Fibroblast of skin of back (primary cell): Measurements from ENCODE around the gene HSD3B7.

Experiments used
- DNase-seq: peaks from one replicate; pipeline ENCODE4 v3.0.0-alpha.2; 2013

Gene HSD3B7

DNA sequence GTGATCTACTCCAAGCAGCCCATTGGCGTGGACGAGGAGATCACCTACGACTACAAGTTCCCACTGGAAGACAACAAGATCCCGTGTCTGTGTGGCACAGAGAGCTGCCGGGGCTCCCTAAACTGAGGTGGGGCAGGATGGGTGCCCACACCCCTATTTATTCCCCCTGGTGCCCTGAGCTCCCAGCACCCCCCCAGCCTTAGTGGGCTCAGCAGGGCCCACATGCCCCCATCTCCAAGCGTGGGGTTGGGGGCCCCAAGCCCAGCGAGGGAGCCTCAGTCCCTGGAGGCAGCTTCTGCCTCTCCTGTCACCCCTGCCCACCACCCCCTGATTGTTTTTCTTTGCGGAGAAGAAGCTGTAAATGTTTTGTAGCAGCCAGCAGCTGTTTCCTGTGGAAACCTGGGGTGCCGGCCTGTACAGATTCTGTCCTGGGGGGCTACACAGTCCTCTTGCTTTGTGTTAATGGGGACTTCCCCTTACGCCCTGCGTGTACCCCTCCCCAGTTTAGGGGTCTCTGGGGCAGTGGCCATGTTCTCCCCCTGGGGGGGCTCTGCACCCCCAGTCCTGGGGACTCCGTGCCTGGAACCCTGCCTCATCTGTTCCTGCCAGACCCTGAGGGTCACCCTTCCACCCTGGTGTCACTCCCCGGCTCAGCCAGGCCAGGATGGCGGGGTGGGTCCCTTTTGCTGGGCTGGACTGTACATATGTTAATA, 953 bp upstream of the HSD3B7 start:
- no peak for DNase-seq

GRCh38 chr16:30985401-30986128, 558 bp downstream of the HSD3B7 start:
- no peak for DNase-seq

- no peak for DNase-seq
Measured at GRCh38 chr16:30986129-30986991, 1.4 kb downstream of the HSD3B7 start.

GRCh38 chr16:30987581-30988190, 2.7 kb downstream of the HSD3B7 start:
- no peak for DNase-seq

DNA sequence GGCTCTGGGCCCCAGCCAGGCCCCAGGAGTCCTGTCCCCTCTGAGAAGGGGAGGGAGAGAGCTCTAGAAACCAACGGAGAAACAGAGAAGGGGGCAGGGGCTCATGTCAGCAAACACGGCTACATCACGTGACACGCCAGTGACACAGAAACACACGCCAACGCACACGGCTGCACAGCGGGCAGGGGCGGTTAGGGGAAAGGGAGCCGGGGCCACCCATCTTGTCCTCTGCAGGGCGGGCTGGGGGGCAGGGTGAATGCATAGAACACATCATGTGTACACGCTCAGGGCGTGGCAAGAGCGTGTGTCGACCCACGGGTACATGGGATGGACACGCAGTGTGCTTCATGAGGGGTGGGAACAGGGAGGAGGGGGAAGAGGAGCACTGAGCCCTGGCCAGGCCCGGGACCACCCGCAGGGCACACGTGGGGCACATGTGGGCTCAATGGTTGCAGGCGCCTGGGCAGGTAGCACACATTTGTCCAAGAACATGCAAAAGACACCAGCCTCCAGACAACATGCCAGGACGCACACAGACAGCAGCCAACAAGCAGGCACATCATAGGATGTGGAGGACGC, 4.6 kb downstream of the HSD3B7 start:
- no peak for DNase-seq

GRCh38 chr16:30990105-30990504, 5.1 kb downstream of the HSD3B7 start:
- no peak for DNase-seq

- DNase-seq, result no peak
Measured at GRCh38 chr16:30991052-30991451, 6.0 kb downstream of the HSD3B7 start.

- no peak for DNase-seq
Measured at GRCh38 chr16:30992276-30992780, 7.3 kb downstream of the HSD3B7 start.

DNA sequence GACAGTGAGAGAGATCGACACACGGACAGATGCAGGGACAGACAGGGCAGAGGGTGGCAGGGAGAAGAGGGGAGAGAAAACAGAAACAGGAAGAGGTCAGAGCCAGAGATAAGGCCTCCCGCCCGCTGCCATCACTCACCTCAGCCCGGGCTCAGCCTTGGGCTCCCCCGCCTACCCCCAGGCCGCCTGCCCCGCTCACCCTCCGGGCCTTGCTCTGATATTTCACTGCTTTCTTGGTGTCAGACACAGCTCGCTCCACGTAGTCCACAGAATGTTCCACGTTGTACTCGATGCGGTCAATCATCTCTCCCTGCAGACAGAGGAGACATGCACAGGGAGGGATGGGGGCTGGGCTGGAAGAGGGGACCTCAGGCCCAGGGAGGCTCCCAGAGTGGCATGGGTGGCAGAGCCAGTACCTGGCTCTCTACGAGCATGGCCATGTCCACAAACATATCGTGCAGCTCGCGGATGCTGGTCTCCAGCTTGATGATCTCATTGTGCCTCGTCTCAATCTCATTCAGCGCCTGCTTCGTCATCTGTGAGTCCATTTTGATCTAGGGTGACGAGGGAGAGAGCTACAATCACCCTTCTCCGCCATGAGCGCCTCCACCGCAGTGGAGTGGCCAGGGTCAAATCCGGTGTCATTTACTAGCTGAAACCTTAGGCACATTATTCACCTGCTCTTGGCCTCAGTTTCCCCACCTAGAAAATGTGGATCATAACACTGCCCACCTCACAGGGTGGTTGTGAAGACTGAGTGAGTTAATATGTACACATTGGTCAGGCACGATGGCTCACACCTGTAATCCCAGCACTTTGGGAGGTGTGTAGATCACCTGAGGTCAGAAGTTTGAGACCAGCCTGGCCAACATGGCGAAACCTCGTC, 8.2 kb downstream of the HSD3B7 start:
- DNase-seq, result no peak

DNA sequence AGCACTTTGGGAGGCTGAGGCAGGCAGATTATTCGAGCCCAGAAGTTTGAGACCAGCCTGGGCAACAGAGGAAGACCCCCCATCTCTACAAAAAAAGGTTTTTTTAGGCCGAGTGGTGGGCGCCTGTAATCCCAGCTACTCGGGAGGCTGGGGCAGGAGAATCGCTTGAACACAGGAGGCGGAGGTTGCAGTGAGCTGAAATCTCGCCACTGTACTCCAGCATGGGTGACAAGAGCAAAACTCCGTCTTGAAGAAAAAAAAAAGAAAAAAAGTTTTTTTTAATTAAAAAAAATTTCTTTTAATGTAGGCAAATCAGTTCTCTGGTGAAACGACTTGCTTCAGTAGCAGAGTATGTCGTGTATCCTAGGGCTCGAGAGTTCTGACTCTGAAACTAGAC, 10.9 kb downstream of the HSD3B7 start:
- no peak for DNase-seq

DNA sequence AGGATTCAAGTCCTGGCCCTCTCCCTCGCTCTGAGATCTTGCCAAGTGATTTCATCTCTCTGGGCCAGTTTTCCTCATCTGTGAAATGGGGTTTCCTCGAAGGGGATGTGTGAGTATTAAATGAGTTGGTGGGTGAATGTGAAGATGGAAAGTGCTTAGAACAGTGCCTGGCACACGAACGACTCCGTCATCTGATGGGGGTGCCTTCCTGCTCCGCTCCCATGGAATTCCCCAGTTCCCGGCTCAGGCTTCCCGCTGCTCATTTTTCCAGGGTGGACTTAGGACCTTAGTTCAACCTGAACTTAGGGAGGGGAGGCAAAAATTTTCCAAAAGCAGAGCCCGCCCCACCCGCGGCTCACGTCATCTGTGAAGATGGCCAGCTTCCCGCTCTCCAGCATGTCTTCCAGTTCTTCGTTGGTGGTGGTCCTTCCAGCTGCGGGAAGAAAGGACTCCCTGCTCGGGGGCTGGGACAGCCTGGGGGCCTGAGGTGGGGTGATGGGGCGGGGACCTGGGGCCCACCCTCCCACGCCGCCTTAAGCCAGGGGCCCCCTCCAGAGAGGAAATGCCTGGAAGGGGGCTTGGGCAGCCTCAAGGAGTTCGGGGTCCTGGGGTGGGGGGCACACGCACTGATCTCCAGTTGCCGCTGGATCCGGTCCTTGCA, 11.4 kb downstream of the HSD3B7 start:
- no peak for DNase-seq

- peak; percentile 69 for DNase-seq
Measured at GRCh38 chr16:30996985-30997724, 12.1 kb downstream of the HSD3B7 start.

DNA sequence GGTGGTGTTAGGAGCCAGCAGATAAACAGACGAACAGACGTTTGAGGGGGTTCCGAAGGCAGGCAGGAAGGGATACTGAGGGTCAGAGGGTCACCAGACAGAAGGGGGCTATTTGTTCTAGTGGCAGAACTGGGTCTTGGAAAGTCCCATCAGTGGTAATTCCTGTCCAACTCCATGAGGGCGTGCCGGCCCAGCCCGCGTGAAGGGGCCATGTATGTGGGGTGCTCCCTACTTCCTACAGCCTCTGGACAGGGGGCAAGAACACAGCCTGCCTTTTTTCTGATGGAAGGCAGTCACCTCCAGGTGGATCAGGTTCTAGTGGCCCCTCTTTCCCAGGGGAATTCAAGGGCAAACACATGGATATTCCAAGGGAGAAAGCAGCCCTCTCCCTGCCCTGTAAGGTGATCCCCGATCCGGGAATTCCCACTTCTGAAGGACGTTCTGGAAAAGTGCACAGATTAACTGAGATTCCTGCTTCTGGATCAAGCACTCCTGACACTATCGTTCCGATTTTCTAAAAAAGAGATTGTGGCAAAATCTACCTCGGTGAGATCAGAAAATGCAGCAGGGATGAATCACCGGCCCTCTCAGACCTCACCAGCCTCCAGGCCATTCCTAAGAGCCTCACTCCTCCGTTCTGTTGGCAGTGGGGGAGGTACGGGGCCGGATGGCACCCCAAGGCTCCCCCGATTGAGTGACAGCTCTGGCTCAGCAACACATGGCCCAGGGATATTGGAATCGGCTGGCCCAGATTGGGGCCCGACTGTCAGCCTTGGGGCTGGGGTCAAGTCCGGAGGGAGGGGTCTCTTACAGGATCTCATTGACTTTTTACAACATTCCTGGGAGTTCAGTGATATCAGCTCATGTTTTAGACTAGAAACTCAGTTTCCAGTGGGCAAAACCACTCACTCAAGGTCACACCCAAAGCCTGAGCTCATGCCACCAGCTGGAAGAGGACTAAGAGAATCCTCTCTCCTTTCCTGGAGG, 13.0 kb downstream of the HSD3B7 start:
- DNase-seq, result peak; percentile 89

GRCh38 chr16:30998852-30999761, 14.1 kb downstream of the HSD3B7 start:
- no peak for DNase-seq

DNA sequence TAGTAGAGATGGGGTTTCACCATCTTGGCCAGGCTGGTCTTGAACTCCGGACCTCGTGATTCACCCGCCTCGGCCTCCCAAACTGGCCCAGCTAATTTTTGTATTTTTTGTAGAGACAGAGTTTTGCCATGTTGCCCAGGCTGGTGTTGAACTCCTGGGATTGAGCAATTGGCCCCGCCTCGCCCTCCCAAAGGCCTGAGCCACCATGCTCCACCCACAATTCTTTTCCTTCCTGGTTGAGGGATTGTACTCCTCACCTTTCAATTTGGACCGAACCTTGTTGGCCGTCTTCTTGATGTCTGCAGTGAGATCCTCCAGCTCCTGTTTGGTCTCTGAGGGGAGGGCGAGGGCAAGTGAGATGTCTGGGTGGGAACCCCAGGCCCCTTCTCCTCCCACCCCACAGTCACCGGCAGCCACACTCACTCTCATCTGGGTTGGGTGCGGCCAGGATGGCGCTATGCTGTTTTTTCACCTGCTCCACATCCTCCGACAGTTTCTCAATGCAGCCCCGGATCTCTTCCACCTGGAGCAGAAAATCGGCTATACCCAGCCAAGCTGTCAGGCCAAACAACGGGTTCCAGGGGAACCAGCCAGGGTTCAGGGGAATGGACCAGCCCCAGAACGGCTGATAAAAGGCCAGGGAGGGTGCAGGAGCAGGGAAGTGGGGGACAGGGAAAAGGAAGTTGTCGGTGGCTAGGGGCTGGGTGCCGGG, 15.8 kb downstream of the HSD3B7 start:
- DNase-seq, result no peak

- no peak for DNase-seq
Measured at GRCh38 chr16:31001507-31002249, 16.7 kb downstream of the HSD3B7 start.
